ENCODE data around the gene THRSP.

The THRSP gene

GRCh38 chr11:78100261-78100660 lies 36.6 kb downstream of the THRSP start:
- H3K36me3 Mint-ChIP-seq (ENCODE audit: low read depth), result peaks cover 22% of the 10 kb centered on the region
- H3K27me3 Mint-ChIP-seq (ENCODE audit: low read depth), result no peaks in the 10 kb centered on the region
- H3K27ac Mint-ChIP-seq, result no peak overlapping the region
- no peak overlapping the region for H3K4me3 Mint-ChIP-seq
- H3K4me1 Mint-ChIP-seq, result peaks cover 5% of the 10 kb centered on the region
- H3K9me3 Mint-ChIP-seq, result no peaks in the 10 kb centered on the region
- TF ChIP-seq CTCF (IDR thresholded peaks at IDR 0.05; ENCODE audit: unreplicated experiment in 3 of 3), result no peak

GRCh38 chr11:78100676-78101472 lies 37.2 kb downstream of the THRSP start:
- no peak overlapping the region for H3K4me3 Mint-ChIP-seq
- H3K27me3 Mint-ChIP-seq (ENCODE audit: low read depth), result no peaks in the 10 kb centered on the region
- no peak for TF ChIP-seq CTCF (IDR thresholded peaks at IDR 0.05; ENCODE audit: unreplicated experiment in 3 of 3)
- peaks cover 5% of the 10 kb centered on the region for H3K4me1 Mint-ChIP-seq
- peaks cover 18% of the 10 kb centered on the region for H3K36me3 Mint-ChIP-seq (ENCODE audit: low read depth)
- no peak overlapping the region for H3K27ac Mint-ChIP-seq
- no peaks in the 10 kb centered on the region for H3K9me3 Mint-ChIP-seq

- no peak for TF ChIP-seq CTCF (IDR thresholded peaks at IDR 0.05; ENCODE audit: unreplicated experiment in 3 of 3)
- Mint-ChIP-seq H3K4me3 (no peak overlapping the region), H3K9me3 (no peaks in the 10 kb centered on the region), H3K27me3 (ENCODE audit: low read depth) (no peaks in the 10 kb centered on the region), H3K27ac (peak overlapping the region in 1 of 3 experiments; percentile 76), H3K4me1 (peaks cover 12% of the 10 kb centered on the region), H3K36me3 (ENCODE audit: low read depth) (peaks cover 42% of the 10 kb centered on the region)
Observed at GRCh38 chr11:78109081-78110015, 45.7 kb downstream of the THRSP start.

- Mint-ChIP-seq H3K4me1 (peaks cover 11% of the 10 kb centered on the region), H3K4me3 (no peak overlapping the region), H3K36me3 (ENCODE audit: low read depth) (peaks cover 43% of the 10 kb centered on the region), H3K9me3 (no peaks in the 10 kb centered on the region), H3K27me3 (ENCODE audit: low read depth) (no peaks in the 10 kb centered on the region), H3K27ac (no peak overlapping the region)
- TF ChIP-seq CTCF (IDR thresholded peaks at IDR 0.05; ENCODE audit: unreplicated experiment in 3 of 3), result no peak
Observed at GRCh38 chr11:78110351-78110750, 46.7 kb downstream of the THRSP start.

- Mint-ChIP-seq H3K36me3 (ENCODE audit: low read depth) (peaks cover 43% of the 10 kb centered on the region), H3K27me3 (ENCODE audit: low read depth) (no peaks in the 10 kb centered on the region), H3K9me3 (no peaks in the 10 kb centered on the region), H3K4me1 (peaks cover 11% of the 10 kb centered on the region), H3K27ac (no peak overlapping the region), H3K4me3 (no peak overlapping the region)
- TF ChIP-seq CTCF (IDR thresholded peaks at IDR 0.05; ENCODE audit: unreplicated experiment in 3 of 3), result no peak
Observed at GRCh38 chr11:78110830-78111229, 47.2 kb downstream of the THRSP start.

All from nephron (organoid).